ENCODE data around the gene ITGA1.

ITGA1 gene

DNA sequence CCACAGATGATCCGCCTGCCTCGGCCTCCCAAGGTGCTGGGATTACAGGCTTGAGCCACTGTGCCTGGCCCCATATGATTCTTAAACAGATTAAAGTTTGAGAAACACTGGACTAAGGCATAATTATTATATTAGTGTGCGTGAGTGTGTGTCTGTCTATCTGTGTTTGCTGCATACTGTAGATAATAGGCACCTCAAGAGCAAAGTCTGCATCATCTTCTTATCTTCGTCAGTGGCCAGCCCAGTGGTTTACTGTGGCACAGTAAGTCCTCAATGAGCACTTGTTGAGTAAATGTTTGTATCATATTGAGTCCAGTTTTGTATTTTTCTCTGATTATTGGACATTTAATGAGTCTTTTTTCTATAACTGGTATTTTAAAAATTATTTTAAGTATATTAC, 81.7 kb downstream of the ITGA1 start:
- DNase-seq, result no peak

DNA sequence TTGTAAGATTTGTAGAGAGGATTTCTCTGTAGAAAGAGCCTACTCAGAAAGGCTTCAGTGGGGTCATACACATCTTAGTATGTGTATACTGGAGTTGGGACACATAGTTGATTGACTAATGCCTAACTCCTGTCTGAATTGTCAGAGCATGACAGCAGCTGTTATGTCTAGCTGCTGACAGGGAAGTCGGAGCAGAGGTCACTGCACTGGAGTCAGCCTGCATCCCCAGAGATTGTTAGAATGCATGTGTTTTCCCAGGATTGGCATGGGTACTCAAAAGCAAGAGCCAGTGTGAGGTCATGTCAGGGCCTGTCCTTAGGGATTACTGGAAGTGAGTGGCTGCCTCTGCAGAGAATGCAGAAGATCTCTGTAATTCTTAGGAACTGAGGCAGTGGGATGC, 82.7 kb downstream of the ITGA1 start:
- no peak for DNase-seq

DNA sequence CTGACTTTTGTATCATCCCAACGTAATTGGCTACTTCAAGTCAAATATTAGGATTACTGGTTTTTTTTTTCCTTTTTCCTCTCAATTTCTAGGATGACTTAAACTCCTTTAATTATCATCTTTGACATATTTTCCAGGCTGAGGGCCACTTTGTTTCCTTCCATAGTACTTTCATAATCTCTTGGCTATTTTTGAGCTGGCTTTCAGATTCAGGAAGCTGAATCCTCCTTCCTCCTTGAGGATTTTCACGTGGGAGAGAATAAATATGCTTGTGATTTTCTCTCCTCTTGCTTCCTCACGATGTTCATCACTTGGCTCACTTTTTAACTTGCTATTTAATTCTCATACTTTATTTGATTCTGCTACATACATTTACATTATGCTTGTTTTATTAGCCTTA, 88.1 kb downstream of the ITGA1 start:
- DNase-seq, result no peak

DNA sequence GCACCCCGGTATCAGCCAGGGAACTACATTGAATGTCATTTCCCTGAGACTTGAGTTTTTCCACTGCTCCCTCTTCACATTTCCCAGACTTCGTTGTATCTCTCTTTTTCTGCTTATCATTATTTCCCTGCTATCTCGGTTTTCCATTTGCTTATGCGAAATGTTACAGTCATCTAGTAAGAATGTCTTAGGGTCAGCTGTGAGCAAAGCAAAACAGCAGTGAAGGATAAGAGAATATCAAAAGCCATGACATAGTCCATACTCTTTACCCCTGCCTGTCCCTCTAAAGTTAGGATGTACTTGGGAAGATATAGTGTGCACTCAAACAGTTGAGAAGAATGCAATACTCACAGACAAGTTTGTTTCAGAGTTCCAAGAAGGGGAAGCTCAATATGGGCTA, 88.7 kb downstream of the ITGA1 start:
- no peak for DNase-seq

GRCh38 chr5:52878656-52879055, 90.9 kb downstream of the ITGA1 start:
- DNase-seq, result no peak

DNA sequence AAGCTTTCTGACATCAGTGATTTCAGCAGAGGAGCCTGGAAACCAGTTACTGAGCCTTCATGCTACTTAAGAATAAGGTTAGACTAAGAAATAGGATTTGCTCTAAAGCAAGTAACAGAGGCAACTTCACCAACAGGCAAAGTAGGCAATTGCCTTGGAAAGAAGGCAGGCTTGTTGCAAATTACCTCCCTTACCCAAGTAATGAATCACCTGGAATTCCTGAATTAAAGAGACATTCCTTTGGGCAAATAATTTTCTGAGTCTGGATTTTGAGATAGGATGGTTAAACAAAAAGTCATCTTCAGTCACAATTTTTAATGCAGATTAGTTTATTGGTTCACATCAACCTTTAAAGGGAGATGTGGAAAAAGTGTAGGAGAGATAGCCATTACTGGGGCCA, 92.8 kb downstream of the ITGA1 start:
- DNase-seq, result no peak

GRCh38 chr5:52881468-52881867, 93.8 kb downstream of the ITGA1 start:
- DNase-seq, result no peak

GRCh38 chr5:52883110-52883509, 95.4 kb downstream of the ITGA1 start:
- no peak for DNase-seq

DNA sequence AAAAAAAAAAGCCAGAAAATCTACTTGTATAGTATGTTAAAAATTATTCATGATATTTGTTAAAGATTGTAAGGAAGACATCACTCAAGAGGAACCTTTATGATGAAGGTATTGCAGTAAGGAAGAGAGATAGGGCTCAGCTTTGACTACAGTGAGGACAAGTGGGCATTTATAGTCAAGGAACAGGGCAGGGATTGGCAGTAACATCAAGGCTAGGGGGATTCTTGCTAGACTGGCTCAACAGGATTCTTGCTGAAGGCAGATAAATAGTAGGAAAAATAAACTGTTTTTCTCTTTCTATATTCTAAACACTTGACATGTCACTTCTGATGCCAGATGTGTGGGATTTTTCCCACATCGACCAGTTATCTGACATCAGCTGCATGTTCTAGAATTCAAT, 96.7 kb downstream of the ITGA1 start:
- DNase-seq, result no peak

- DNase-seq, result no peak
Observed at GRCh38 chr5:52885614-52886013, 97.9 kb downstream of the ITGA1 start.

DNA sequence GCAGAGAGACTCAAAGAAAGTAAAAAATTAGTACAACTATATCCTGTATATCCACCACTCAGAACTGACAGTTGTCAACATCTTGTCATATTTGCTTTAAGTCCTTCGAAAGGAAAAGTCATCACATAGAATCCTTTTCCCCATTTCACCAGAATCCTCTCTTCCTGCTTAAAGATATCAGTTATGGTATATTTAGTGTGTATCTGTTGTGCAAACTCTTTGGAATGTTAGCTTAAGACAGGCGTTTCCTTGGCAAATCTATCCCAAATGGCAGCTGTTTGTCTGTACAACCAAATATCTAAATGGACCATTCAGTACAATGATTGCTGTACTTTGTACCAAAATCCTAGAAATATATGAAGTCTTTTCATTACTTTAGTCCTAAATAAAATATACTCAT, 98.5 kb downstream of the ITGA1 start:
- no peak for DNase-seq

DNA sequence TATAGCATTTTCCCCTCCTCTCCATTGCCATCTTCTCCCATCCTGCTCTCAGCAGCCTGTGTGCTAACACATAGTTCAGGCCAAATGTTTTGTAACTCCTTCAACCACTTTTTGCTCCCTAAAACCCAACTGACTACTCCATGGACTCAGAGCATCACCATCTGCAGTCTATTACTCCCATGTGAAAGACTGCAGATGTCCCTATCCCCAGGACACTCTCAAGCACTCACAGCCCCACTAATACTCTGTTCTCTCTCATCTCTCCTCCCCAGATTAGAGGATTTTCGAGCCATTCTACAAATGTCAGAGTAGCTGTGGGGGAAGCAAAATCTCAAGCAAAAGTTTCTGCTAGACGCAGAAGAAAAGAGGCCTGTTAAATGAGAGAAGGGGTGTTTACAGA, 99.3 kb downstream of the ITGA1 start:
- no peak for DNase-seq

DNA sequence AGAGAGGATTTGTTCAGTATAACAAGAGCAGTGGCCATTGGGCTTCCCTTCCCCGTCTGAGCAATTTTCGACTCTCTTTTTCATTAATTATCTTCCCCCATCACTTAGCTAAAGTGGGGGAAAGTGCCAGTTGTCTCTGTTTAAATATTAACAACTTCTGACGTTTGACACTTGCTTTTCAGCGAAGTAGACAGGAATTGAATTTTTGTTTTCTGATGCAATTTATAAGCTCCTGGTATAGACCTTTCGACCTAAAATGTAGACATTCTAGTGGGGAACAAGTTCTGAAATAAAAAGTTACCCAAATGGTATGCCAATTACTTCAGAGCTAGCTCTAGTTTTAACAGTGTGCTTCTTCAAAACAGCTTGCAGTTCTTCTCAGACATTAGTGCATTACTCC, 100.6 kb downstream of the ITGA1 start:
- DNase-seq, result no peak

DNA sequence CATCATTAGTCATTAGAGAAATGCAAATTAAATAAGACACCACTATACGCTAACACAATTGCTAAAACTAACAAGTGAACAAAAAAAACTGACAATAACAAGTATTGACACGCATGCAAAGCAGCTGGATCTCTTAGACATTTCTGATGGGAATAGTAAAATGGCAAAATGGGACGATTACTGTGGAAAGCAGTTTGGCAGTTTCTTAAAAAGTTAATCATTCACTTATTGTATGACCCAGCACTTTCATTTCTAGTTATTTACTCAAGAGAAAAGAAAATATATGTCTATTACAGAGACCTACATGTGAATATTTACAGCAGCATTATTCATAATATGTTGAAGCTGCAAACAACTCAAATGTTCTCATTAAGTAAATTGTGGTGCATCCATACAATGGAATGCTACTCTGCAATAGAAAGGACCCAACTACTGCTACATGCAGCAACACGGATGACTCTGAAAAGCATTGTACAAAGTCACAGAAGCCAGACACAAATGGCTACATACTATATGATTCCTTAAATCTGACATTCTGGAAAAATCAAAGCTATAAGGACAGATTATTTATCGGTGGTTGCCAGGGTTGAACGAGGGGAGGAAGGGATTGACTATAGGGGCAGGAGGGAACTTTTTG, 104.6 kb downstream of the ITGA1 start:
- no peak for DNase-seq

DNA sequence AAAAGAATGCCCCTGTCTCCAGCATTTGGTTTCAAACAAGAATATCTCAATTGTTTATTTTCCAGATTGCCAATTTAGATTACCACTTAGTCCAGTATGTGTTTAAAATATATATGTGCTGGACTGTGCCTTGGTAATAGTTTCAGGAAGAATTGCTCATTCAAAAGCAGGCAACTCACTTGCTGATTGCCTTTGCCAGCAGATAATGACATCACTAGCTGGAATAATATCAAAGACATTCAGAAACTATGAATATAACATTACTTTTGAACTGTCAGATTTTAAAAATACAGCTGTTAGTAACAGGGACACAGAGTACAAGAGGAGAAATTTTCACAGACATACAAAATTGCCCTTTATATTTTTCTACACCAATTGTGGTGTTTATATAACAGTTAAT, 105.4 kb downstream of the ITGA1 start:
- no peak for DNase-seq

- no peak for DNase-seq
Observed at GRCh38 chr5:52893863-52894262, 106.1 kb downstream of the ITGA1 start.

- no peak for DNase-seq
Observed at GRCh38 chr5:52894451-52894850, 106.7 kb downstream of the ITGA1 start.

- no peak for DNase-seq
Observed at GRCh38 chr5:52895075-52895474, 107.4 kb downstream of the ITGA1 start.

- no peak for DNase-seq
Observed at GRCh38 chr5:52895572-52896413, 108.1 kb downstream of the ITGA1 start.

DNA sequence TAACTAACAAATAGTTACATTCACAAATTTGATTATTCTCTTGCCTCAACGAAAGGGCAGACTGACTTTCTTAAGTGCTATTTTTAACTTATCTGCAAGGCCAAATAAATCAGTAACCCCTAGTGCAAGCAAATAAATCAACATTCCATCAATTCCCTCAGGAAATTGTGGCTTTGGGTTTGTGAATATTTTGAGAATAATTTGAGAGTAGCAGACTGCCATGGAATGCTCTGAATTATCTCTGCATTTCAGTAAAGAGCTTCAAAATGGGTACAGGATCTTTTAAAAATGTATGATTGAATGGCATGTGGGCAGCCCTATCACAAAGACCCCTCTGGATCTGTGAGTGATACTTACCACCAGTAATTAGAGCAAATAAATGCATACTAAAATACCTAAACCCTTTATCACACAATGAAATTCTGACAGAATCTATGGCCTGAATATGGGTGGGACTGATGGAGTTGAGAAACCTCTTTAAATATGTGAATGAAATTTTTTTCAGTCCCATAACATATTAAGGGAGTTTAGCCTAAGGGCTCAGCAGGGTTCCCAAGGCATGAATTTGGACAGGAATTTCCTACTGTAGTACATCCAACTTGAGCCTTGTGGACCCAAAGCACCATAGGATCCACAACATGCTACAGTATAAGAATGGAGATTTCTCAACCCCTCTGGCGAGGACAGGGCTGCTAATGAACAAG, 109.0 kb downstream of the ITGA1 start:
- no peak for DNase-seq

- DNase-seq, result no peak
Observed at GRCh38 chr5:52897238-52897614, 109.5 kb downstream of the ITGA1 start.

DNA sequence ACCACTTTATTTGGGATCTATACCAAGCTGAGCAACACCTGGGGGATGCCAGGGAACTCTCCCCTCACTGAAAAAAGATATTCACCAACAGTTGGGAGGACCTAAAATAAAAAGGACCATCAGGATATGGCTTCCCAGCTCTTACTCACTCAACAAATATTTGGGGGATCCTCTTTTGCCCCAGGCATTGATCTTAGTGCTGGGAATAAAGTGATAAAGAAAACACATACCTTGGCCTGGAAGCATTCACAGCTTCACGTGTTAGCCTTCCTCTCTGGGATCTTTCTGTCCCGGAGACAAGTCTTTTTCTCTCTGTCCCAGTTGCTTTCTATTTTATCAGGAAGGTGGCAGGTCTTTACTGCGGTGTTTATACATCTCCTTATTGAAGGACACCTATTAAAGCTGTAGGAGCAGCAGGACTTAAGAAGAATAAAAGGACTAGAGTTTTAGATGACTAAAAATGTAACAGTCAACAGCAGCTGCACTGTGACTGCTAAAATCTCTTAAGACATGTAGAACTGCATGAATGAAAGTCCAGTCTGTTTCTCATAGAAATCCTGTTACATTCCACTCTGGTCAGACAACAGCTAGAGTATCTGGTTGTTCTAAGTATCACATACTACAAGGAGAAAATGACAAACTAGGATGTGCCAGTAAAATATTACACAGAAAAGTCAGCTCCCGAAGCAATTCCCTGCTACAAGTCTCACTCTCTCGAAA, 111.4 kb downstream of the ITGA1 start:
- no peak for DNase-seq

- no peak for DNase-seq
Observed at GRCh38 chr5:52903142-52903541, 115.4 kb downstream of the ITGA1 start.

DNA sequence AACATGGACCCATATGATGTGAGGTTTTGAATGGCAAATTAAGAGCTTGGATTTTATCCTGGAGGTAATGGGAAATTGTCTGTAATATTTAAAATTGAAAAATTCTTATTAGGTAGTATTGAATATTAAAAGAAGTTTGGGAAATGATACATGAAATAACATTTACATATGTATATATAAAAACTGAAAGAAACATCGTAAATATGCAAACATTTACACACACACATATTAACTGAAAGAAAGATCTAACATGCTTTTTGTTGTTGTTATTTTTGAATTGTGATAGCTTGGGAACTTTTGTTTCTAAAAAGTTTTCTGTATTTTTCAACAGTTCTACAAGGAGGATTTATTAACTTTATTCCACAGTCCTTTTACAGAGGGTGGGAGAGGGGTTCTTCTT, 118.6 kb downstream of the ITGA1 start:
- no peak for DNase-seq

Data from activated naive CD4-positive, alpha-beta T cell treated with Interleukin-2 at 50 U/mL for 16 hours (primary cell).